Lower lobe of right lung (tissue), 2 donors: ENCODE results near the gene PRMT6. TPM values are rescaled to one million over a fixed set of nuclear protein-coding genes. Genes with fewer than 3 reads are reported as not detected.

Source experiments
- ATAC-seq, 2 donors: fragments of 200-7000 bp; cut with Tn5 transposase; one replicate each; pipeline ENCODE4 v1.9.1; 2020 to 2022; ENCODE audit warnings: mild to moderate bottlenecking in 2 of 2, moderate library complexity in 2 of 2
- DNase-seq: peaks from one replicate; pipeline ENCODE4 v3.0.0-alpha.2; 2020
- H3K27ac ChIP-seq: fragments of 200-600 bp; one replicate; pipeline ENCODE4 v1.8.0; 2022
- H3K27me3 ChIP-seq: fragments of 200-600 bp; one replicate; pipeline ENCODE4 v1.8.0; 2022; ENCODE audit warnings: low read depth
- H3K36me3 ChIP-seq: fragments of 200-600 bp; one replicate; pipeline ENCODE4 v1.8.0; 2022; ENCODE audit warnings: mild to moderate bottlenecking
- H3K4me1 ChIP-seq: fragments of 200-600 bp; one replicate; pipeline ENCODE4 v1.8.0; 2022
- H3K4me3 ChIP-seq: fragments of 200-600 bp; one replicate; pipeline ENCODE4 v1.8.0; 2022; ENCODE audit warnings: mild to moderate bottlenecking
- H3K9me3 ChIP-seq: fragments of 200-600 bp; one replicate; pipeline ENCODE4 v1.8.0; 2022
- intact Hi-C: fragments of 100-400 bp; cut with DNase I; formaldehyde crosslinking; loops from one replicate; pipeline ENCODE4 v1.11.0; 2022
- total RNA-seq: library from RNA; stranded (reverse); fragmentation: NEBNext Ultra II Directional; extraction: Animal tissue kit (Norgen Biotek cat#: 25700); gene quantifications from one replicate; pipeline ENCODE4 v1.2.1, GENCODE V29; 2021
- TF ChIP-seq, protein P1 (sequence below): fragments of 200-600 bp; IDR thresholded peaks from one replicate; pipeline ENCODE4 v1.8.0; 2022; ENCODE audit warnings: antibody characterized with exemption, mild to moderate bottlenecking
- donor health status: DM: no; HTN: yes; CAD: no; lungs with severe emphysema.

The PRMT6 gene
- total RNA-seq, 1 donor from 2014 or later: 11.4 TPM

DNA sequence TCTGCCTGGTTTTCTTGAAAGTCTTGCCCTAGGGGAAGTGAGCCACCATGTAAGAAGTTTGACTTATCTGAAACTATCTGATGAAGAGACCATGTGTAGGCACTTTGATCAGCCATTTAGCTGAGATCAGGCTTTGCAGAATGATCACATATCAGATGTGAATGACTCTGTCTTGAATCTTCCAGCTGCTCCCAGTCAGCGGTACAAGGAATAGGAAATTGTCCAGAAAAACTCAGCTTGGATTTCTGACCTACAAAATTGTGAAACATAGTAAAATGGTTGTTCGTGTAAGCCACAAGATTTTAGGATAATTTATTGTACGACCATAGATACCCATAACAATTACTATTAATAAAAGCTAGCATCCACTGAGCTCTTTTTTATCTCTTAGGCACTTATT lies 42.5 kb downstream of the PRMT6 start:
- H3K4me1 ChIP-seq: no peaks in the 10 kb centered on the region
- no peaks in the 10 kb centered on the region for H3K9me3 ChIP-seq
- DNase-seq (no peak), ATAC-seq (no peak)
- H3K27me3 ChIP-seq: no peaks in the 10 kb centered on the region
- TF ChIP-seq, protein P1, sequence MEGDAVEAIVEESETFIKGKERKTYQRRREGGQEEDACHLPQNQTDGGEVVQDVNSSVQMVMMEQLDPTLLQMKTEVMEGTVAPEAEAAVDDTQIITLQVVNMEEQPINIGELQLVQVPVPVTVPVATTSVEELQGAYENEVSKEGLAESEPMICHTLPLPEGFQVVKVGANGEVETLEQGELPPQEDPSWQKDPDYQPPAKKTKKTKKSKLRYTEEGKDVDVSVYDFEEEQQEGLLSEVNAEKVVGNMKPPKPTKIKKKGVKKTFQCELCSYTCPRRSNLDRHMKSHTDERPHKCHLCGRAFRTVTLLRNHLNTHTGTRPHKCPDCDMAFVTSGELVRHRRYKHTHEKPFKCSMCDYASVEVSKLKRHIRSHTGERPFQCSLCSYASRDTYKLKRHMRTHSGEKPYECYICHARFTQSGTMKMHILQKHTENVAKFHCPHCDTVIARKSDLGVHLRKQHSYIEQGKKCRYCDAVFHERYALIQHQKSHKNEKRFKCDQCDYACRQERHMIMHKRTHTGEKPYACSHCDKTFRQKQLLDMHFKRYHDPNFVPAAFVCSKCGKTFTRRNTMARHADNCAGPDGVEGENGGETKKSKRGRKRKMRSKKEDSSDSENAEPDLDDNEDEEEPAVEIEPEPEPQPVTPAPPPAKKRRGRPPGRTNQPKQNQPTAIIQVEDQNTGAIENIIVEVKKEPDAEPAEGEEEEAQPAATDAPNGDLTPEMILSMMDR: no peak
- H3K36me3 ChIP-seq: no peaks in the 10 kb centered on the region
- no peak overlapping the region for H3K27ac ChIP-seq
- no peak overlapping the region for H3K4me3 ChIP-seq
- intact Hi-C loops: no loop called here

DNA sequence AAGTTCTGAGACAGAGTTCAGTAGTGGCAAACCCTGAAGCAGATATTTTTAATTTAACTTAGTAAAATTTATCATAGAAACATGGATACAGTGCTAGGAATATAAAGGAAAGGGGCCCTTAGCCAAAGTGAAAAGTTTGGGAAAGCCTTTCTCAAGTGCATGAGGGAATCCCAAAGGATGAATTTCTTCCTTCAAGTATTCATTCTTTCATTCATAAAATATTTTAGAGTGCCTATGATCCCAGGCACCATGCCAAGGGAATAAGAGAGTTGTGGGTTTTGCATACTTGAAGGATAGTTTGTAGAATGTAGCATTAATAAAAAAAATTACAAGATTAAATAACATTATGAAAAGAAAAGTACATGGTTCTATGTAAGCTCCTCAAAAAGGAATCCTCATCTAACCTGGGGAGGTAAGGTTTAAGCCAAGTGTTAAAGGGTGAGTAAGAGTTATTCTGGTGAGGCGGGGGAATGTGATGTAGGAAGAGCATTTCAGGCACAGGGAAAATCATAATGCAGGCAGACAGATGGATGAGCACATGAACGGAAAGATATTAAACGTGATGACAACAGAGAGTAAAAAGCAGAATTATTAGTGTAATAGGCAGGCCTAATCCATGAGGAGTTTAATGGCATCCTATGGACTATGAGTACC lies 44.0 kb downstream of the PRMT6 start:
- H3K4me3 ChIP-seq: no peak overlapping the region
- no peaks in the 10 kb centered on the region for H3K27me3 ChIP-seq
- H3K27ac ChIP-seq: no peak overlapping the region
- H3K36me3 ChIP-seq: no peaks in the 10 kb centered on the region
- intact Hi-C loops: no loop called here
- H3K9me3 ChIP-seq: no peaks in the 10 kb centered on the region
- H3K4me1 ChIP-seq: no peaks in the 10 kb centered on the region
- TF ChIP-seq, protein P1: no peak
- ATAC-seq (no peak), DNase-seq (no peak)

DNA sequence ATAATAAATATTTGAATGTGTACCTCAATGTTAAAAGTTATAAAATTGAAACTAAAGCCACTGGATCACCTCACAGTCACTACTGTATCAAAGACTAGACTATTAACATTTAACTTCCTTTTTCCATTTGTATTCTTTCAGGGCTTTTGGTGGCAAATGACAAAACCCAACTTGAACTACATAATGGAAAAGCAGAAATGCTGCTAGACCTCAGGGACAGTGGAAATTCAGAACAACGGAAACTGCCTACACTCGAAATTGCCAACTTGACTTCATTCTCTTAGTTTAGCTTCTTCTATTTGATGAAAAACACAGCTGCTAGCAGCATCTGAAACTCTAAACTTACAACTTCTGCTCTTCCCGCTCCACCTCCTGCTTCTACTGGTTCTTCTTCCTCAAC lies 49.4 kb downstream of the PRMT6 start:
- Histone ChIP-seq H3K27me3 (no peaks in the 10 kb centered on the region), H3K36me3 (no peaks in the 10 kb centered on the region), H3K4me3 (no peak overlapping the region), H3K27ac (no peak overlapping the region), H3K9me3 (no peaks in the 10 kb centered on the region), H3K4me1 (no peaks in the 10 kb centered on the region)
- DNase-seq: no peak
- TF ChIP-seq, protein P1: no peak
- ATAC-seq: no peak
- intact Hi-C loops: no loop called here

Other genes starting within 250 kb of the PRMT6 start
- gene NTNG1, start 84.4 kb downstream of the PRMT6 start, total RNA-seq: 9.6 TPM